ENCODE measurements around the gene GLP2R. TPM values are rescaled to one million over a fixed set of nuclear protein-coding genes. Genes with fewer than 3 reads are reported as not detected.

GLP2R gene
- total RNA-seq, 3 donors from 2014 or later = 2.0 to 4.2 (median 3.7) TPM

GRCh38 chr17:9887508-9887907 lies 61.8 kb downstream of the GLP2R start:
- H3K27ac ChIP-seq = no peak overlapping the region
- H3K4me3 ChIP-seq = no peak overlapping the region
- TF ChIP-seq CTCF (IDR thresholded peaks at IDR 0.05) = no peak
- no peak for TF ChIP-seq POLR2AphosphoS5 (IDR thresholded peaks at IDR 0.05)
- TF ChIP-seq POLR2A (IDR thresholded peaks at IDR 0.05) = no peak
- H3K36me3 ChIP-seq = no peaks in the 10 kb centered on the region
- H3K9me3 ChIP-seq = peaks cover 2 to 17% of the 10 kb centered on the region in 2 donors
- intact Hi-C loops (cut with DNase I; ENCODE audit: low total_unique reads) = no loop called here
- DNase-seq (ENCODE audit: low spot score in 2 of 2) = no peak
- H3K4me1 ChIP-seq = no peaks in the 10 kb centered on the region
- peaks cover 0 to 4% of the 10 kb centered on the region in 2 donors for H3K27me3 ChIP-seq

- Histone ChIP-seq H3K36me3 (no peaks in the 10 kb centered on the region), H3K27ac (no peak overlapping the region), H3K4me1 (no peaks in the 10 kb centered on the region), H3K27me3 (peaks cover 0 to 4% of the 10 kb centered on the region in 2 donors), H3K4me3 (no peak overlapping the region), H3K9me3 (peaks cover 0 to 6% of the 10 kb centered on the region in 2 donors)
- DNase-seq (ENCODE audit: low spot score in 2 of 2) = no peak
- no peak for TF ChIP-seq POLR2A (IDR thresholded peaks at IDR 0.05)
- no peak for TF ChIP-seq CTCF (IDR thresholded peaks at IDR 0.05)
- no peak for TF ChIP-seq POLR2AphosphoS5 (IDR thresholded peaks at IDR 0.05)
- intact Hi-C loops (cut with DNase I; ENCODE audit: low total_unique reads) = no loop called here
Measured at GRCh38 chr17:9890124-9890523, 64.4 kb downstream of the GLP2R start.

GRCh38 chr17:9893411-9894012 lies 67.8 kb downstream of the GLP2R start:
- intact Hi-C loops (cut with DNase I; ENCODE audit: low total_unique reads) = no loop called here
- H3K4me3 ChIP-seq = no peak overlapping the region
- H3K4me1 ChIP-seq = no peaks in the 10 kb centered on the region
- TF ChIP-seq CTCF (IDR thresholded peaks at IDR 0.05) (no peak), POLR2AphosphoS5 (IDR thresholded peaks at IDR 0.05) (no peak), POLR2A (IDR thresholded peaks at IDR 0.05) (no peak)
- DNase-seq (ENCODE audit: low spot score in 2 of 2) = no peak
- peaks cover 0 to 6% of the 10 kb centered on the region in 2 donors for H3K9me3 ChIP-seq
- H3K27me3 ChIP-seq = no peaks in the 10 kb centered on the region
- no peak overlapping the region for H3K27ac ChIP-seq
- H3K36me3 ChIP-seq = no peaks in the 10 kb centered on the region

GRCh38 chr17:9894231-9894630 lies 68.5 kb downstream of the GLP2R start:
- H3K27ac ChIP-seq = no peak overlapping the region
- H3K9me3 ChIP-seq = peaks cover 0 to 6% of the 10 kb centered on the region in 2 donors
- H3K36me3 ChIP-seq = no peaks in the 10 kb centered on the region
- no peak for TF ChIP-seq POLR2A (IDR thresholded peaks at IDR 0.05)
- TF ChIP-seq CTCF (IDR thresholded peaks at IDR 0.05) = no peak
- no peak for TF ChIP-seq POLR2AphosphoS5 (IDR thresholded peaks at IDR 0.05)
- H3K27me3 ChIP-seq = no peaks in the 10 kb centered on the region
- intact Hi-C loops (cut with DNase I; ENCODE audit: low total_unique reads) = no loop called here
- no peaks in the 10 kb centered on the region for H3K4me1 ChIP-seq
- H3K4me3 ChIP-seq = no peak overlapping the region
- no peak for DNase-seq (ENCODE audit: low spot score in 2 of 2)

- intact Hi-C loops (cut with DNase I; ENCODE audit: low total_unique reads) = no loop called here
- Histone ChIP-seq H3K27me3 (no peaks in the 10 kb centered on the region), H3K4me1 (no peaks in the 10 kb centered on the region), H3K9me3 (peaks cover 0 to 6% of the 10 kb centered on the region in 2 donors), H3K4me3 (no peak overlapping the region), H3K36me3 (no peaks in the 10 kb centered on the region), H3K27ac (no peak overlapping the region)
- no peak for DNase-seq (ENCODE audit: low spot score in 2 of 2)
- TF ChIP-seq POLR2A (IDR thresholded peaks at IDR 0.05) = no peak
- no peak for TF ChIP-seq POLR2AphosphoS5 (IDR thresholded peaks at IDR 0.05)
- TF ChIP-seq CTCF (IDR thresholded peaks at IDR 0.05) = no peak
Measured at GRCh38 chr17:9895923-9896322, 70.2 kb downstream of the GLP2R start.
